Lung microvascular endothelial cell (primary cell): ENCODE data around the gene VPS36. TPM values are rescaled to one million over a fixed set of nuclear protein-coding genes. Genes with fewer than 3 reads are reported as not detected.
A peak's percentile ranks its signal among the peaks of the same experiment; 100 is the strongest.
"Not testable (repeated sequence)": the region's sequence is repeated elsewhere in the genome, so short reads cannot be mapped to it uniquely, and the experiment has no call there.

Experiments used
- DNase-seq, 2 donors: peaks; one replicate each; pipeline versions ENCODE4 v3.0.0 to v3.0.0-alpha.2; 2010; ENCODE audit warnings: low read depth in 2 of 2
- total RNA-seq: library from RNA; depleted of rRNA; stranded (reverse); fragments of >200 nt; gene quantifications from 2 replicates; pipeline ENCODE4 v1.2.1, GENCODE V29; 2014

Gene VPS36
- total RNA-seq, 1 donor from 2014 or later, result 26.6 TPM

DNA sequence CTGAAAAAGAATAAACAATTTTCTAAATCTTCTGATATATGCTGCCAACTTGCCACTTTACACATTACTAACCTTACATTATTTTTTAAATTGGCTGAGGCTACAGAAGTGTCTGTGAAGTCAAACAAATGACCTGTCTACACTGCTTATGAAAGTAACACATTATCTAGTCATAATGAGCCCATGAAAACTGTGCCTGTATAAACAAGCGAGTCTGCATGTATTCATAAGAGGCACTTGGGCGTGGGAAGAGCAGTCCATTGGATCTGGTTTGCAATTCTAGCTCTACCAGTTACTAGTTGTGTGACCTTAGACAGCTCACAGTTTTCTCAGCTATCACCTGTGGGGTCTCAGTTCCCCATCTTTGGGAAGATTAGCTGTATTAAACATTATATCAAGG, 3.1 kb downstream of the VPS36 start:
- DNase-seq, result peak in 1 of 2 donors; percentile 29

DNA sequence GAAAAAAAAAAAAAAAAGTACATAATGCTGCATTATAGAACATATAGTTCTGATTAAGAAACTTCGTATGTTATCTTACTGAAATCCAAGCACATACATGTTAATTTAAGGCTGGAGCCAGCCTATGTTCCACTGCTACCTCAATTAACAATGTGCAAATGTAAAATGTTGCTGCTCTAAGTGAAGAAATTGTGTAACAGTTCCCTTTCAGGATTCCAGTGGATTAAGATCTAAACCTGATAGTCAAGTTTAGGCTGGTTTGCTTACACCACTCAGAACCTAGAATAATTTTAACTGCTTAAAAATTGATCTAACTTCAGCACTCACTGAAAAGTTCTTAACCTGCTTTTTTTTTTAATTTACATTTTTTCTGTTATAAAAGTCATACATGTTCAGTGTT, 4.2 kb downstream of the VPS36 start:
- DNase-seq, result no peak

DNA sequence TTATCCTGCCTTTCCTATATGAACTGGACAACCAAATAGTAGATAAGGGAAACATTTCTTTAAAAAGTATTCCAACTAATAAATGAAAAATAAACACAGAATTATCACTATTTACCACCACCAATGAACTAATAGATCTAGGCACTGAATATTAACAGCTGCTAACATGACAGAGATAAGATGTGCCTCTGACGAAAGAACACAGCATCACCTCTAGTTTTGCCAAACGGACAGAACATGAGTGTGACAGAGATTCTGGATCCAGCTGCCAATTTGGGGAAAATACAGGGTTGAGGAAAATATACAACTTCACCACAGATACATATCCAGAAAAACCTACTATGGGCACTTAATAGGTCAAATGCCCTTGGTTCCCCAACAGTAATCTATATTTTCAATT, 18.0 kb downstream of the VPS36 start:
- DNase-seq, result no peak

DNA sequence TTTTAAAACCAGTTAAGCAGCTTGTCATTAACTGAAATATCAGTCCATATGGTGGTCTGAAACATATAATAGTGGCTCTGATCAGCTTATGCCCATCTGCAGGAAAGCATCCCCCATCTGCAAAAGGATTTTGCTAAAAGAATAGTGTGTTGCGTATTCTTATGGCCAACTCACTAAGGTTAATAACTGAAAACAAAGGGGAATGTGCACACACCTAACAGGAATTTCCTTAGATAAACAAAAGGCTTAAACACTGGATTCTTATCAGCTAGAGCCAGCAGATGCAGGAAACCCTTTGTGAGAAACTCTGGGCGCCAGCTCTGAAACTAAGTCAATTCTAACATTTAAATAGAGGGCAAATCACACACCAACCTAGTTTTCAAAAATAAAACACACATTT, 22.1 kb downstream of the VPS36 start:
- peak; percentile 95 to 96 for DNase-seq

DNA sequence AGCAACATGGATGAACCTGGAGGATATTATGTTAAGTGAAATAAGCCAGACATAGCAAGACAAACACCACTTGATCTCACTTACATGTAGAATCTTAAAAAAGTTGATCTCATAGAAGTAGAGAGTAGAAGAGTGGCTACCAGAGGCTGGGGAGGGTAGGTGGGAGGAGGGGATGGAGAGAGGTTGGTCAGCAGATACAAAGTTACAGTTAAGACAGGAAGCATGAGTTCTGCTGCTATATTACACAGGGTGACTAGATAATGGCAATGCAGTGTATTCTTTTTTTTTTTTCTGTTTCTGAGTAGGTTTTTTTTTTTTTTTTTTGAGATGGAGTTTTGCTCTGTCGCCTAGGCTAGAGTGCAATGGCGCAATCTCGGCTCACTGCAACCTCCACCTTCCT, 29.2 kb downstream of the VPS36 start:
- DNase-seq, result no peak

DNA sequence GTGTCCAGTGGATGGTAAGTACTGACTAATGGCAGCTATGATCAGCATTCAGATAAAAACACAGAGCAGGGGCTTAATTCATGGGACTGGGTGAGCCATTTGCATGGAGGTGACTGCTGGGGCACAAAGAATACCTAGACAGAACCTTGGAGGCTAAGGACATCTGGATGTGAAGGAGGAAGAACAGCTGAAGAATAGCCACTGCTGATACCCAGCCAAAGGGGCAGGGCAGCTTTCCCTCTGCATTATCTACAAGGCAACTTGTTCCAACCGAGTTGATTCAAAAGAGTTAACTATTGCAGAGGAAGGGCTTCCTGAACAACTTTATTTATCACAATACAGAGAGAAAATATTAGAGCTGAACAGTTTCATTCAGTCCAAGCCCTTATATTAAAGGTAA, 31.4 kb downstream of the VPS36 start:
- DNase-seq, result no peak

DNA sequence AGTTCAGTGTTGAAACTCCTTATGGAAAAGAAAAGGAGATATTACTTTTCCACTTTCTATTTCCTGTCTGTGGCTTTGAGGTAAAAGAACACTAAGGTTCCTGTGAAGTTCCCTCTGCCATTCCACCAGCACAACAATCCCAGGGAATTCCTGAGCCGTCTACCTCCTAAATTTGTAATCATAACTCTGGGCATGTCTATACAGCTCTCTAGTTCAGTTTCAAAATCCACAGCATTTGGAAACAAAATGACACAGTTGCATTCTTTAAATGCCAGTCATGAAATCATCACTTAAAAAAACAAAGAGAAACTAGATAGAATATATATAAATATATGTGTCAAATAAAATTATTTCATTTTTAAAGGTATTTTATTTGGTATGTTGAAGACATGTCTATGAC, 35.5 kb downstream of the VPS36 start:
- peak; percentile 55 to 57 for DNase-seq

DNA sequence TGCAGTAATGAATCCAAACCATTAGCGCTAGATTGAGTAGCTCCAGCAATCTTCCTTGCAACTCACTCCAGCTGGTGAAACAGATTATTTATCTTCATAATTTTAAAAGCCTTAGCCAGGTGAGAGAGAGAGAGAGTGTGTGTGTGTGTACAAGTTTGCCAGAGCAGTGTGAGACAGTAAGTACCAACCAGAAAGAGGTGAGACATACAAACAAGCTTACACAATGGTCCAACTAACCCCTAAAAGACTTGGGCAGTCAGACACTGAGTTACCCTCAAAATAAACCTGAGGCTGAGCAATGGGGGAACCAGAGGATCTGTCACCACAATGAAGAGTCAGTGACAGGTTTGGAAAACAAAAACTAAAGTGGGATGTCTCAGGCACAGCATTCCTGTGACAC, 36.4 kb downstream of the VPS36 start:
- DNase-seq, result no peak

DNA sequence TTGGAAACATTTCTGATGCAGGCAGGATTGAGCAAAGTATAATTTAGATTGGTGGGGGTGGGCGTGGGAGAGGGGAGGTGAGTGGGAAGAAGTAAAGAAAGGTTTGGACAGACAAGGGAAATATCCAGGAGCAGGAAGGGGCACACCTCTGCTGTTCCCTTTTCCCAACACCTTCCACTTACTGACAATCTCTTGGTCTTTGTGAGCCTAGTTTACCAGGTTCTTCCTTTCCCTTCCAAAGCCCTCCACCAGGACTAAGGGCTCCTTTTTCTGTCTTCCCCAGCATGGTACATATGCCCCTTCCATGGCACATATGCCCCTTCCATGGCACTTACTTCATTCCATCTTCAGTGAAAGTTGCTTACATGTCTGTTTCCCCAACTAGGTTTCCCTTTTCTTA, 38.3 kb downstream of the VPS36 start:
- no peak for DNase-seq

DNA sequence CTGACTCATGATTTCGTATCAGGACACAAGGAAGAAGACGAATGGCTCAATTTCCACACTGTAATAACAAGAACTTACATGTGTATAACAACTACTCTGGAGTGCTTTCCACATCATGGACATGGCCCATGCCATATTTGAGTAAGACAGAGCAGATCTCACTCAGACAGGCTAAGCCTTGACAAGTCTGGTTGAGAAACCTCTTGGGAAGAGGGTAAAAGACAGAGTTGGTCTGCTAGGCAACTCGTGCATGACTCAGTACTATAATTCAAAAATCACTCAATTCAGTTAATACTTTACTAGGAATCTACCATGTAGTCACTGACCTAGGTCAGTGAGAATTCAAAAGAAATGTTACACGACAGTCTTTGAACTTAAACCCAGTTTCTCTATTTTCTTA, 38.8 kb downstream of the VPS36 start:
- peak in 1 of 2 donors; percentile 17 for DNase-seq

DNA sequence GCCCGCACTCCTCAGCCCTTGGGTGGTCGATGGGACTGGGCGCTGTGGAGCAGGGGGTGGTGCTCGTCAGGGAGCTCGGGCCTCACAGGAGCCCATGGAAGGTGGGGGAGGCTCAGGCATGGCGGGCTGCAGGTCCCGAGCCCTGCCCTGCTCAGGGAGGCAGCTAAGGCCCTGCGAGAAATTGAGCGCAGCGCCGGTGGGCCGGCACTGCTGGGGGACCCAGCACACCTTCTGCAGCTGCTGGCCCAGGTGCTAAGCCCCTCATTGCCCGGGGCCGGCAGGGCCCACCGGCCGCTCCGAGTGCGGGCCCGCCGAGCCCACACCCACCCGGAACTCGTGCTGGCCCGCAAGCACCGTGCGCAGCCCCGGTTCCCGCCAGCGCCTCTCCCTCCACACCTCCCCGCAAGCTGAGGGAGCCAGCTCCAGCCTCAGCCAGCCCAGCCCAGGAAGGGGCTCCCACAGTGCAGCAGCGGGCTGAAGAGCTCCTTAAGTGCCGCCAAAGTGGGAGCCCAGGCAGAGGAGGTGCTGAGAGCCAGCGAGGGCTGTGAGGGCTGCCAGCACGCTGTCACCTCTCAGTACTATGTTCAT, 42.3 kb downstream of the VPS36 start:
- DNase-seq, result not testable (repeated sequence)

DNA sequence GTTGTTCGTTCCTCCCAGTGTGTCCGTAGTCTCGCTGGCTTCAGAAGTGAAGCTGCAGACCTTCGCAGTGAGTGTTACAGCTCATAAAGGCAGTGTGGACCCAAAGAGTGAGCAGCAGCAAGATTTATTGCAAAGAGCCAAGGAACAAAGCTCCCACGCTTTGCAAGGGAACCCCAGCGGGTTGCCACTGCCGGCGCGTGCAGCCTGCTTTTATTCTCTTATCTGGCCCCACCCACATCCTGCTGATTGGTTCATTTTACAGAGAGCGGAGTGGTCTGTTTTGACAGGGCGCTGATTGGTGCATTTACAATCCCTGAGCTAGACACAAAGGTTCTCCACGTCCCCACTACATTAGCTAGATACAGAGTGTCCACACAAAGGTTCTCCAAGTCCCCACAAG, 43.0 kb downstream of the VPS36 start:
- DNase-seq, result not testable (repeated sequence)

DNA sequence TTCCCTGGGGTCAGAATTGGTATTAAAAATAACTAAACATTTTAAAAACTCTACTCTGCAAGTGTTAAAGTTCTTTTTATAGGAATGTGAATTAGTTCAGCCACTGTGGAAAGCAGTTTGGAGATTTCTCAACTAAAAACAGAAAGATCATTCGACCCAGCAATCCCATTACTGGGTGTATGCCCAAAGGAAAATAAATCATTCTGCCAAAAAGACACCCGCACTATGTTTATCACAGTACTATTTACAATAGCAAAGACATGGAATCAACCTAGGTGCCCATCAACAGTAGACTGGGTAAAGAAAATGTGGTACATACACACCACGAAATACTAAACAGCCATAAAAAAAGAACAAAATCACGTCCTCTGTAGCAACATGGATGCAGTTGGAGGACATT, 43.8 kb downstream of the VPS36 start:
- DNase-seq, result no peak

DNA sequence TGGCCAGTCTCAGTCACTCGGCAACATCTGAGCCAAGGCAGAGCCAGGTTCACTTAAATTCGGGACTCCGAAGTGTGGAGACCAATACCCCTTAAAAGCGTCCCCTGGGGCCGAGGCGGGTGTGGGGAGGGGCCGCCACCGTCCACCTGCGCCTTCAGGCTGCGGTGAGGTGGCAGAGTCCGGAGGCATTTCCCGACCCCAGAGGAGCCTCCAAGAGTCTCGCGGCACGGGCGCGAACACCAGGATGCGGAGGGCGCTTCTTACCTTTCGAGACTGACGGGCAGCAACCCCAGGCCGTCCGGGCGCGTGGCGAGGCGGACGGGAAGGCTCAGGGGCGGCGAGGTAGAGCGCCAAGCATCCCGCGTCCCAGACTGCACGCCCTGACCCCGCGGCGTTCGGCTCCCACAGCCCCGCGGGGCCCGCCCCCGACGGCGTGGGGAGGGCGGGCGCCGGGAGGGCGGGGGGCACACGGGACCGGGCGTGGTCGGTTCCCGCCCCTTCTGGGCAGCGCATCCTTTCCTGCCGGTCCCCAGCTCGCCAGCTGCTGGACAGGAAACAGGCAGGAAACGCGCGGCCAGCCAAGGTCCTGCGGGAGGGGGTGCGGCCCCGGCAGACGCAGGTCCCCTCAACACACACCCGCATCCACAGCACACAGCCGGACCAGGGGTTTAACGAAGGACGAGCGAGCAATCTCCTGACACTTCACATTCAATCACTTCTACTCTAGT, 44.5 kb downstream of the VPS36 start, which contains the start of gene THSD1:
Gene THSD1 (minus strand): TSS at position 406 of the 728 bp plus-strand sequence. CDS start 3,572 bp downstream, outside the sequence.
- DNase-seq, result peak; percentile 77 to 93

DNA sequence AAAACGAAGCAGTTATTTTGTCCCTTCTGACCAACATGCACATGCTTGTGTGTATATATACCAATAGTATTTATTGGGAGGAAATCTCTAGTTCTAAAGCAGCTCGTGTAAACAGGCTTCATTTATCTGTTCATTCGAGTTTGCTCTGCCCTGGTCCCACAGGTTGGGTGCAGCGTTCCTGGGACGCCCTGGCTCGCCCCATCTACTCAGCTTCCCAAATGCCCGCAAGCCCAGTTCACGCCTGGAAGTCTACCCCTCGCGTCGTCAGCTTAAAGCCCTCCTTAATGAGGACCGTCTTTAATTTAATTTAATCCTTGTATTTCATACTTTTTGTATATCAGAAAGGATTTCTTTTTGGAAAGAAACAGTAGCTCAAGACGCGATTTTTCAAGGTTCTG, 45.1 kb downstream of the VPS36 start:
- DNase-seq, result no peak

DNA sequence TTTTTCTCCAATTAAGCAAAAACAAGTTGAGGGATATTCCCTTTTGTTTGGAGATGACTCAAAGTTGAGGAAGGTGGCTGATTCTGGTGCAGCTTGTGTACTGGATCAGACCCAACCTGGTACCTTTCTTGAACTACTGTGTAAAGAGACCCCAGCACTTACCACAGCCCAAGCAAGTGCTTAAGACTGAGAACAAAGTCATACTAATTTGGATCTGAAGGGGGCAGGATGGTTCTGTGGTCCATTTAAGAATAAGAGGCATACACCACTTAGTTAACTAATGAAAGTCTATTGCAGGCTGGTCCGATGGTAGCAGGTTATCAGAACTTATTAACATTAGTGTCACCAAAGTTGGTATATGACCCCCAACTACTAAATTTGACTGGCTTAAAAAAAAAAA, 50.7 kb downstream of the VPS36 start:
- peak; percentile 70 to 73 for DNase-seq

DNA sequence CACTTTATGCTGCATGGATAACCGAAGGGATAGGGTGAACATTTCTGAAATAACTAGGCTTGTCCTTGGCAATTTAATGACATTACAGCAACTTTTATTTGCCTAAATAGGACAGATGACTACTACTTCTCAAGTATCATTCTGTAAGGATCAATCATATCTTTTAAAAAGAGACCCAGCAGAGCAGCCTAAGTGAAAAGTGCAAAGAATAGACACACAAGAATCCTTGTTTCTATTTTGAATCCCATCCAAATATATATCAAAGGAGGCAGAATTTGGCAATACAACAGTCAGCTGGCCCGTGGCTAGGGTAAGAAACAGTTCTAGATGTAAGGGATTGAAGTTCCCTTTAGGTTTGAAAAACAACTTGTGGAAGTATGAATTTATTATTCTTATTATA, 51.4 kb downstream of the VPS36 start:
- DNase-seq, result no peak

DNA sequence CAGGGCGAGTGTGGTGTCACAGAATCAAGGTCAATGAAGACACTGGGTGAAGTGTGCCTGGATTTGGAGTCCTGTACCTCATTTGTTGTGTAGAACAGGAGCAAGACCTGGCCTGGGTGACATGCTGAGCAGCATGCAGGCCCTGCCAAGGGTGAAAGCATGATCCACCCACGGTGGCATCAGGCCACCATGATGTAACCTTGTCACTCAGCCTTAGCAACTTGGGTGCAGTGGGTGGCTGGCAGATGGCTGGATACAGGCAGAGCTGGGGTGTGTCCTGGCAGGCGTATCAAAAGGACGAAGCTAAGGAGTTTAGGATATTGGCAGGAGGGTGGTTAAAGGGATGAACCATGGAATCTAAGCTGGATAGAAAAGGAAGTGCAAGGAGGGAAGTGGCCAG, 54.7 kb downstream of the VPS36 start:
- DNase-seq, result no peak

DNA sequence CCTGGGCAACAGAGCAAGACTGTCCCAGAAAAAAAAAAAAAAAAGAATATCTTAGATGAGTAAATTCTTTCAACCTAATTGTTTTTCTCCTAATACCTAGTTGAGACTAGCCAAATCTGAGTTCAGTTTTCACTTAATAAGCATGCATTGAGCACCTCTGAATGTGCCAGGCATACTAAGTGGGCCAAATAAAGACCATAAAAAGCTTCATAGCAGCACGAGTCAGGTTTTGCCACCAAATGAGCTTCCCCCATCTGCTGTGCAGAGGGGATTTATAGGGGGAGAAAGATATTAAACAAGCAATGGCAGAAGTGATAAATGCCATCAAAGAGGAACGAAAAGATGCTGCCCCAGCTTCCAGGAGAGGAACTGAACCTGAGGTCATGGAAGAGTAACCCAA, 55.8 kb downstream of the VPS36 start:
- no peak for DNase-seq

DNA sequence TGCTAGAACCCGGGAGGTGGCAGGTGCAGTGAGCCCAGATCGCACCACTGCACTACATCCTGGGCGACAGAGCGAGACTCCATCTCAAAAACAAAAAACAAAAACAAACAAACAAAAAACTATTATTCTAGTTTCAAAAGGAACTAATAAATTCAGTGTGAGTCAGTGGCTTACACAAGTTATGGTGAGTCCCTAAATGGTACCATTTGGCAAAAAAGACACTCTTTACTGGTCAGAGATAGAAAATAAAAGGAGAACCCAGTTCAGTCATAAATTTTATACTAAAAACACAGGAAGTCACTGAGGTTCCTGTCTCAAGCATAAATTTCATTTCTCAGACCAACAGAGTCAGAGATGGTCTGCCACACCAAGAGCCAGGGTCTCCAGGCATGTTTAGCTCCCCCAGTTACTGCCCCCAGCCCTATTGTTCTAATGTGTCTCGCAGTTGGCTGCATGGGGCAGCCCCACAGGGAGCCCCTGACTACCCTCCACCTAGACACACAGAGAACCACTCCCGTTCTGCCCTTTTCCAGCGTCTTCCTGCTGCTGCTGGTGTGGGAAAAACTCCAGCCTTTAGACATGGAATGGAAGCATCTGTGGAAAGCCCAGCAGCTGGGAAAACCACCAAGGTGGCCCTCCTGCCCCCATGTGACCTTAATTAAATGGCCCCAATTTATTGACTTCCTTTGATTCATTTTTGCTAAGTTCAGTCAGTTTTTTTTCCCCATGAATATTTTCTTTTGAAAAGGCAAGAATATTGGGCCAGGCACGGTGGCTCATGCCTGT, 56.7 kb downstream of the VPS36 start:
- DNase-seq, result peak; percentile 53 to 70

DNA sequence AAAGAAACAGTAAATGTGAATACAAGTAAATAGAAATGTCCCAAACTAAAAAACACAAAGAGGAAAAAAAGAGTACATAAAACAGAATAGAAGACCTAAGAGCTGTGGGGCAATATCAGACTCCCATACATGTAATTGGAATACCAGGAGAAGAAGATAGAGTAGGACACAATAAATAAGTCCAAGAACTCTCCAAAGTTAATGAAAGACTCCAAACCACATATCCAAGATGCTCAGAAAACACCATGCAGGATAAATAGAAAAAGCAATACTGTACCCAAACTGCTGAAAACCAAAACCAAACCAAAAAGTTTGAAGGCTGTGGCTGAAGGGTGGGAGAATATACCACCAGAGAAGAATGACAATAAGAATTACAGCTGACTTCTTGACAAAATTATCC, 62.7 kb downstream of the VPS36 start:
- DNase-seq, result no peak

DNA sequence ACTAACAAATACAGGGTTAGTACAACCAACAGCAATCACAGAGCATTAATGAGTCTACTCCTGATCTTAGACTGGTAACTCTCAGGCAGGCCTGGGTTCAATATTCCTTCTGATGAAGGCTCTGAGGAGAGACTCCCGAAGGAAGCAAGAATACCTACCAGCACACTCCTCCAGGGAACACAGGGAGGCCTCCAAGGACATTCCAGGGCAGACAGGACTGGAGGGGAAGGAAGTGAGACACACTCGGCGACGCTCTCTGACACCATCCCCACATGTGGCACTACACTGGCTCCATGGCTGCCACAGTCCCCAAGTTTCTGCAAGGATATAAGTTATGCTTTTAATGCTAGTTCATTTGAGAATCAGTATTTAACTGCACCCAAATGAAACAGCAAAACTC, 64.6 kb downstream of the VPS36 start:
- peak in 1 of 2 donors; percentile 32 for DNase-seq

DNA sequence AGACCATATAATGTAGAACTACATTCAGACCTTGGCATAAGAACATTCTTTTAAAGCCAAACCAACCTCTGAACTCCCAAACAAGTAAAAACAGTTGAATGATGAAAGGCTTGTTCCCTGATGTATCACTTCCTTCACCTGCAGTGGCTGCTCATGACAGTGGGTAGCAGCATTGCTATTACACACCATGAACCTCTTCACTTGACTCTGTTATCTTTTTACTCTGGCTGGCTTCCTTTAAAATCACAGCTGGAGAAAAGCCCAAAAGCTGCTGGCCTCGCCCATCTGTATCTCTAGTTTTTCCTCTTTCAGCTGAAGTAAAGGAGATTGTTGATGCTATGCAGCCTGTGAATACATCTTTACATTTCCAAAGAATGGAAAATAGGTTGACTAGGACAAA, 67.1 kb downstream of the VPS36 start:
- DNase-seq, result peak; percentile 25 to 76
